Liver (tissue), 3 donors: ENCODE data around the gene NKAIN2.

Experiments
- TAF1 ChIP-seq: conservative IDR thresholded peaks from 2 replicates; pipeline ENCODE4 v1.6.1; 2016; ENCODE audit warnings: antibody characterized with exemption, mild to moderate bottlenecking
- TF ChIP-seq, protein P1 (sequence below): fragments of 150-350 bp; IDR thresholded peaks from 2 replicates; pipeline ENCODE4 v1.5.1; 2017; ENCODE audit warnings: improper control_type of control experiment, low read depth, low read length; ENCODE audit not compliant: missing input control
- donor health status: healthy.
- donor health status: healthy.

DNA sequence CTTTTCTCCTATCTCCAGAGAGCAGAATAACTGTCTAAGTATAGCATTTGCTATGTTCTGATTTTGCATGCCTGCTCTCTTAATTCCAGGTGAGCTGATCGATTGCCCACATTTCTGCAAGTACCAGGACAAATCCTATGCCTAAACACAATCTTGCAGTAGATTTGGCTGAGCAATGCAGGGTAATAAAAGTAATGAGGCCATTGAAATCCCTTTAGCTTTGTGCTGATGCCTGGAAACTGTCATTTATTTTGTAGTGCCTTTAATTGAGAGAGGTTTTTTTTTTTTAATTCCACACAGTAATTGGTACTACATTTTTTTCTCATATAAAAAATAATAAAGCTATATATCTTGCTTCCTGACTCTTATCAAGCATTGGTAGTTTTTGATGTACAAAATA, 252.3 kb downstream of the NKAIN2 start:
- no peak for TF ChIP-seq TAF1
- TF ChIP-seq, protein P1, sequence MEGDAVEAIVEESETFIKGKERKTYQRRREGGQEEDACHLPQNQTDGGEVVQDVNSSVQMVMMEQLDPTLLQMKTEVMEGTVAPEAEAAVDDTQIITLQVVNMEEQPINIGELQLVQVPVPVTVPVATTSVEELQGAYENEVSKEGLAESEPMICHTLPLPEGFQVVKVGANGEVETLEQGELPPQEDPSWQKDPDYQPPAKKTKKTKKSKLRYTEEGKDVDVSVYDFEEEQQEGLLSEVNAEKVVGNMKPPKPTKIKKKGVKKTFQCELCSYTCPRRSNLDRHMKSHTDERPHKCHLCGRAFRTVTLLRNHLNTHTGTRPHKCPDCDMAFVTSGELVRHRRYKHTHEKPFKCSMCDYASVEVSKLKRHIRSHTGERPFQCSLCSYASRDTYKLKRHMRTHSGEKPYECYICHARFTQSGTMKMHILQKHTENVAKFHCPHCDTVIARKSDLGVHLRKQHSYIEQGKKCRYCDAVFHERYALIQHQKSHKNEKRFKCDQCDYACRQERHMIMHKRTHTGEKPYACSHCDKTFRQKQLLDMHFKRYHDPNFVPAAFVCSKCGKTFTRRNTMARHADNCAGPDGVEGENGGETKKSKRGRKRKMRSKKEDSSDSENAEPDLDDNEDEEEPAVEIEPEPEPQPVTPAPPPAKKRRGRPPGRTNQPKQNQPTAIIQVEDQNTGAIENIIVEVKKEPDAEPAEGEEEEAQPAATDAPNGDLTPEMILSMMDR, result no peak
